ENCODE data around the gene CCNL2. TPM values are rescaled to one million over a fixed set of nuclear protein-coding genes. Genes with fewer than 3 reads are reported as not detected.

The CCNL2 gene
- total RNA-seq, 1 donor from 2014 or later: 266 TPM

GRCh38 chr1:1346501-1346890, 52.6 kb downstream of the CCNL2 start:
- H3K36me3 Mint-ChIP-seq (ENCODE audit: low read depth, unreplicated experiment): no peaks in the 10 kb centered on the region
- H3K4me3 Mint-ChIP-seq (ENCODE audit: unreplicated experiment): no peak overlapping the region
- no peaks in the 10 kb centered on the region for H3K4me1 Mint-ChIP-seq (ENCODE audit: unreplicated experiment)
- no peak overlapping the region for H3K27ac Mint-ChIP-seq (ENCODE audit: unreplicated experiment)
- no peaks in the 10 kb centered on the region for H3K9me3 Mint-ChIP-seq (ENCODE audit: unreplicated experiment)
- peaks cover 10% of the 10 kb centered on the region for H3K27me3 Mint-ChIP-seq (ENCODE audit: unreplicated experiment)
- no peak for TF ChIP-seq CTCF (IDR thresholded peaks at IDR 0.05; ENCODE audit: unreplicated experiment)
- no peak for DNase-seq (ENCODE audit: low spot score)

- Mint-ChIP-seq H3K4me1 (ENCODE audit: unreplicated experiment) (no peaks in the 10 kb centered on the region), H3K36me3 (ENCODE audit: low read depth, unreplicated experiment) (peaks cover 4% of the 10 kb centered on the region), H3K9me3 (ENCODE audit: unreplicated experiment) (no peaks in the 10 kb centered on the region), H3K27me3 (ENCODE audit: unreplicated experiment) (peaks cover 11% of the 10 kb centered on the region), H3K4me3 (ENCODE audit: unreplicated experiment) (no peak overlapping the region), H3K27ac (ENCODE audit: unreplicated experiment) (no peak overlapping the region)
- no peak for DNase-seq (ENCODE audit: low spot score)
- no peak for TF ChIP-seq CTCF (IDR thresholded peaks at IDR 0.05; ENCODE audit: unreplicated experiment)
Observed at GRCh38 chr1:1345860-1346500, 53.2 kb downstream of the CCNL2 start.

GRCh38 chr1:1345384-1345783, 53.8 kb downstream of the CCNL2 start:
- DNase-seq (ENCODE audit: low spot score): no peak
- no peak overlapping the region for H3K27ac Mint-ChIP-seq (ENCODE audit: unreplicated experiment)
- H3K4me1 Mint-ChIP-seq (ENCODE audit: unreplicated experiment): no peaks in the 10 kb centered on the region
- H3K27me3 Mint-ChIP-seq (ENCODE audit: unreplicated experiment): peaks cover 14% of the 10 kb centered on the region
- H3K36me3 Mint-ChIP-seq (ENCODE audit: low read depth, unreplicated experiment): peaks cover 10% of the 10 kb centered on the region
- no peaks in the 10 kb centered on the region for H3K9me3 Mint-ChIP-seq (ENCODE audit: unreplicated experiment)
- no peak for TF ChIP-seq CTCF (IDR thresholded peaks at IDR 0.05; ENCODE audit: unreplicated experiment)
- no peak overlapping the region for H3K4me3 Mint-ChIP-seq (ENCODE audit: unreplicated experiment)

GRCh38 chr1:1344655-1345361, 54.3 kb downstream of the CCNL2 start:
- H3K9me3 Mint-ChIP-seq (ENCODE audit: unreplicated experiment): no peaks in the 10 kb centered on the region

More at GRCh38 chr1:1344655-1345361, 54.3 kb downstream of the CCNL2 start:
- H3K4me1 Mint-ChIP-seq (ENCODE audit: unreplicated experiment): no peaks in the 10 kb centered on the region
- peaks cover 14% of the 10 kb centered on the region for H3K27me3 Mint-ChIP-seq (ENCODE audit: unreplicated experiment)
- TF ChIP-seq CTCF (IDR thresholded peaks at IDR 0.05; ENCODE audit: unreplicated experiment): peak; percentile 44
- H3K4me3 Mint-ChIP-seq (ENCODE audit: unreplicated experiment): no peak overlapping the region
- H3K27ac Mint-ChIP-seq (ENCODE audit: unreplicated experiment): no peak overlapping the region
- DNase-seq (ENCODE audit: low spot score): peak; percentile 63
- peaks cover 10% of the 10 kb centered on the region for H3K36me3 Mint-ChIP-seq (ENCODE audit: low read depth, unreplicated experiment)
